H9 (cell line): ENCODE measurements around the gene NPAS2. TPM values are rescaled to one million over a fixed set of nuclear protein-coding genes. Genes with fewer than 3 reads are reported as not detected.

ENCODE experiments used
- DNase-seq: peaks from one replicate; pipeline ENCODE4 v3.0.0-alpha.2; 2017
- H2AFZ ChIP-seq: one replicate; pipeline ENCODE4 v1.6.1; 2013; ENCODE audit warnings: mild to moderate bottlenecking, low read length, control low read depth, moderate library complexity
- H2AK5ac ChIP-seq: 2 replicates; pipeline ENCODE4 v1.6.1; 2013; ENCODE audit warnings: low read length, control low read depth, mixed read lengths; ENCODE audit not compliant: insufficient read length
- H2BK120ac ChIP-seq: one replicate; pipeline ENCODE4 v1.6.1; 2013; ENCODE audit warnings: low read depth, mild to moderate bottlenecking, low read length, control low read depth, inconsistent platforms; ENCODE audit not compliant: poor library complexity, severe bottlenecking
- H2BK12ac ChIP-seq: 2 replicates; pipeline ENCODE4 v1.6.1; 2013; ENCODE audit warnings: low read length, control low read depth, mixed read lengths, low read depth; ENCODE audit not compliant: insufficient read length
- H2BK15ac ChIP-seq: 2 replicates; pipeline ENCODE4 v1.6.1; 2013; ENCODE audit warnings: low read depth, low read length, control low read depth
- H2BK20ac ChIP-seq: one replicate; pipeline ENCODE4 v1.6.1; 2013; ENCODE audit warnings: low read depth, mild to moderate bottlenecking, low read length, control low read depth, inconsistent platforms; ENCODE audit not compliant: poor library complexity, severe bottlenecking
- H2BK5ac ChIP-seq: 2 replicates; pipeline ENCODE4 v1.6.1; 2013; ENCODE audit warnings: low read length, control low read depth, mixed read lengths; ENCODE audit not compliant: insufficient read length
- H3K14ac ChIP-seq: 2 replicates; pipeline ENCODE4 v1.6.1; 2013; ENCODE audit warnings: low read length, control low read depth; ENCODE audit not compliant: insufficient read depth
- H3K18ac ChIP-seq: 2 replicates; pipeline ENCODE4 v1.6.1; 2013; ENCODE audit warnings: low read depth, mild to moderate bottlenecking, mixed read lengths, low read length, control low read depth; ENCODE audit not compliant: insufficient read length
- H3K23ac ChIP-seq: 2 replicates; pipeline ENCODE4 v1.6.1; 2013; ENCODE audit warnings: low read length, control low read depth, mixed read lengths, low read depth; ENCODE audit not compliant: insufficient read length
- H3K23me2 ChIP-seq: 2 replicates; pipeline ENCODE4 v1.6.1; 2013; ENCODE audit warnings: low read depth, mild to moderate bottlenecking, mixed read lengths, low read length, control low read depth; ENCODE audit not compliant: insufficient read length, poor library complexity, severe bottlenecking
- H3K27ac ChIP-seq: 2 replicates; pipeline ENCODE4 v1.5.1; 2013; ENCODE audit warnings: low read length, control low read depth, mixed read lengths, low read depth; ENCODE audit not compliant: insufficient read length
- H3K27me3 ChIP-seq: 2 replicates; pipeline ENCODE4 v1.6.1; 2013; ENCODE audit warnings: low read length, control low read depth, inconsistent platforms; ENCODE audit not compliant: insufficient read depth
- H3K4ac ChIP-seq: 2 replicates; pipeline ENCODE4 v1.6.1; 2013; ENCODE audit warnings: low read depth, mild to moderate bottlenecking, control low read depth, inconsistent platforms, low read length, moderate library complexity
- H3K4me1 ChIP-seq: 2 replicates; pipeline ENCODE4 v1.6.1; 2013; ENCODE audit warnings: low read length, control low read depth, inconsistent platforms; ENCODE audit not compliant: insufficient read depth
- H3K4me2 ChIP-seq: 2 replicates; pipeline ENCODE4 v1.6.1; 2013; ENCODE audit warnings: low read length, control low read depth, mixed read lengths; ENCODE audit not compliant: insufficient read length, insufficient read depth
- H3K56ac ChIP-seq: 2 replicates; pipeline ENCODE4 v1.6.1; 2013; ENCODE audit warnings: low read depth, mild to moderate bottlenecking, mixed read lengths, low read length, control low read depth; ENCODE audit not compliant: insufficient read length
- H3K79me1 ChIP-seq: 2 replicates; pipeline ENCODE4 v1.6.1; 2013; ENCODE audit warnings: low read depth, mild to moderate bottlenecking, moderate library complexity, low read length, control low read depth, inconsistent platforms; ENCODE audit not compliant: insufficient read depth, poor library complexity, severe bottlenecking
- H3K79me2 ChIP-seq: 2 replicates; pipeline ENCODE4 v1.6.1; 2013; ENCODE audit warnings: low read length, control low read depth, inconsistent platforms; ENCODE audit not compliant: insufficient read depth
- H3K9ac ChIP-seq: 2 replicates; pipeline ENCODE4 v1.6.1; 2013; ENCODE audit warnings: low read length, control low read depth, mixed read lengths; ENCODE audit not compliant: insufficient read length; ENCODE audit errors: extremely low read depth
- H3K9me3 ChIP-seq: one replicate; pipeline ENCODE4 v1.6.1; 2013; ENCODE audit warnings: low read depth, low read length, inconsistent platforms; ENCODE audit not compliant: control insufficient read depth
- H3T11ph ChIP-seq: one replicate; pipeline ENCODE4 v1.6.1; 2013; ENCODE audit warnings: mild to moderate bottlenecking, low read length, control low read depth, inconsistent platforms
- H4K20me1 ChIP-seq: one replicate; pipeline ENCODE4 v1.6.1; 2013; ENCODE audit not compliant: control insufficient read depth, insufficient read length, insufficient read depth
- H4K5ac ChIP-seq: 2 replicates; pipeline ENCODE4 v1.6.1; 2013; ENCODE audit warnings: low read depth, mild to moderate bottlenecking, mixed read lengths, low read length, control low read depth; ENCODE audit not compliant: insufficient read length
- H4K8ac ChIP-seq: replicated peaks from 2 replicates; pipeline ENCODE4 v1.6.1; 2013; ENCODE audit warnings: low read length, control low read depth, mixed read lengths, low read depth; ENCODE audit not compliant: insufficient read length
- H4K91ac ChIP-seq: 2 replicates; pipeline ENCODE4 v1.6.1; 2013; ENCODE audit warnings: low read depth, mild to moderate bottlenecking, moderate library complexity, mixed read lengths, low read length, control low read depth; ENCODE audit not compliant: insufficient read length
- H3K27ac Mint-ChIP-seq, 3 experiments: 2 replicates in 2 of 3; 3 replicates in 1 of 3; pipeline ENCODE4 v1.8.0; 2020 to 2021; ENCODE audit warnings: mixed read lengths in 3 of 3, mild to moderate bottlenecking in 1 of 3, moderate library complexity in 1 of 3
- H3K27me3 Mint-ChIP-seq: 2 replicates; pipeline ENCODE4 v1.8.0; 2021; ENCODE audit warnings: low read depth, mild to moderate bottlenecking, moderate library complexity, mixed read lengths
- H3K36me3 Mint-ChIP-seq, 3 experiments: 2 replicates in 2 of 3; 3 replicates in 1 of 3; pipeline ENCODE4 v1.8.0; 2020 to 2021; ENCODE audit warnings: low read depth in 3 of 3, mixed read lengths in 3 of 3; ENCODE audit not compliant: insufficient read depth in 1 of 3
- H3K4me1 Mint-ChIP-seq, 2 experiments: 2 replicates each; pipeline ENCODE4 v1.8.0; 2020; ENCODE audit warnings: mixed read lengths in 2 of 2
- H3K4me3 Mint-ChIP-seq, 2 experiments: 2 replicates in 1 of 2; 3 replicates in 1 of 2; pipeline ENCODE4 v1.8.0; 2020 to 2021; ENCODE audit warnings: mild to moderate bottlenecking in 2 of 2, mixed read lengths in 2 of 2, moderate library complexity in 1 of 2
- H3K9me3 Mint-ChIP-seq, 2 experiments: 2 replicates in 1 of 2; 3 replicates in 1 of 2; pipeline ENCODE4 v1.8.0; 2020; ENCODE audit warnings: mild to moderate bottlenecking in 2 of 2, mixed read lengths in 2 of 2, moderate library complexity in 1 of 2
- CTCF ChIP-seq: fragments of 200-600 bp; sonication (generic); conservative IDR thresholded peaks from 3 replicates; pipeline ENCODE4 v1.8.0; 2021; ENCODE audit warnings: antibody characterized with exemption, mild to moderate bottlenecking
- WGBS: extraction: QIAGEN DNeasy Blood & Tissue Kit; methylation state at CpG from one replicate; pipeline ENCODE4 v1.1.7; 2013; ENCODE audit warnings: missing lambda C conversion rate, low lambda C conversion rate, mixed read lengths; ENCODE audit not compliant: insufficient read length; ENCODE audit errors: extremely low coverage; 5-methylcytosine and 5-hydroxymethylcytosine counted together
- total RNA-seq: library from RNA; stranded (reverse); gene quantifications from 2 replicates; pipeline ENCODE4 v1.2.1, GENCODE V29; 2021

Gene NPAS2
- total RNA-seq, 1 experiment from 2014 or later = 1.3 TPM

- Mint-ChIP-seq H3K9me3 (no peaks in the 10 kb centered on the region), H3K4me3 (no peak overlapping the region), H3K36me3 (no peaks in the 10 kb centered on the region), H3K27ac (no peak overlapping the region), H3K27me3 (no peaks in the 10 kb centered on the region; the same call in 1 of the 2 replicates), H3K4me1 (peaks cover under 1% of the 10 kb centered on the region in 2 experiments; a peak in 1 of 4 replicates)
- Histone ChIP-seq H3K4ac (no peak overlapping the region), H3T11ph (no peak overlapping the region), H2AK5ac (no peak overlapping the region), H3K14ac (no peak overlapping the region), H3K23me2 (no peaks in the 10 kb centered on the region), H3K79me1 (no peaks in the 10 kb centered on the region), H4K91ac (no peak overlapping the region), H3K18ac (no peak overlapping the region), H3K9me3 (no peaks in the 10 kb centered on the region), H3K27ac (no peak overlapping the region), H2AFZ (no peak overlapping the region), H3K56ac (no peak overlapping the region), H4K5ac (no peak overlapping the region), H3K79me2 (no peaks in the 10 kb centered on the region), H4K20me1 (no peaks in the 10 kb centered on the region), H3K27me3 (no peaks in the 10 kb centered on the region), H2BK20ac (no peak overlapping the region), H2BK15ac (no peak overlapping the region), H2BK5ac (no peak overlapping the region), H4K8ac (no peak overlapping the region), H3K4me1 (no peaks in the 10 kb centered on the region), H2BK12ac (no peak overlapping the region), H3K23ac (no peak overlapping the region), H2BK120ac (no peak overlapping the region), H3K9ac (no peak overlapping the region), H3K4me2 (no peak overlapping the region)
- TF ChIP-seq CTCF = no peak
- no CpG with 5 or more reads among the region's 10 CpGs for WGBS
- no peak for DNase-seq
Observed at GRCh38 chr2:100936070-100936741, 116.3 kb downstream of the NPAS2 start.
